C4-2B (cell line): ENCODE results near the gene SLC16A11.

Experiments used
- CTCF ChIP-seq: fragments of 450-650 bp; conservative IDR thresholded peaks from 2 replicates; pipeline ENCODE4 v1.5.1; 2017; ENCODE audit warnings: mild to moderate bottlenecking
- ZFX ChIP-seq: fragments of 450-650 bp; IDR thresholded peaks from 2 replicates; pipeline ENCODE4 v1.6.1; 2017

- TF ChIP-seq CTCF (peak; percentile 94), ZFX (peak; percentile 35; the same call in 1 of the 2 replicates)
Observed at GRCh38 chr17:7014261-7014994, 29.5 kb downstream of the SLC16A11 start.
